H7 (cell line): Measurements from ENCODE around the gene TENM4. TPM values are rescaled to one million over a fixed set of nuclear protein-coding genes. Genes with fewer than 3 reads are reported as not detected.

Experiments used
- DNase-seq: peaks from one replicate; pipeline ENCODE4 v3.0.0; 2012
- H3K27me3 ChIP-seq: 2 replicates; pipeline ENCODE4 v1.6.0; 2011; ENCODE audit warnings: mild to moderate bottlenecking, low read length; ENCODE audit not compliant: control insufficient read depth, insufficient read depth
- H3K36me3 ChIP-seq: replicated peaks from 2 replicates; pipeline ENCODE4 v1.5.1; 2011; ENCODE audit warnings: low read length; ENCODE audit not compliant: control insufficient read depth, insufficient read depth
- H3K4me3 ChIP-seq: 2 replicates; pipeline ENCODE4 v1.5.1; 2011; ENCODE audit warnings: low read depth, mild to moderate bottlenecking, control low read depth, low read length, moderate library complexity; ENCODE audit not compliant: insufficient read depth
- total RNA-seq: library from RNA; depleted of rRNA; stranded (reverse); fragments of >200 nt; shearing (Covaris generic); gene quantifications from 2 replicates; pipeline ENCODE4 v1.2.3, GENCODE V29; 2014

TENM4 gene
- total RNA-seq, 1 experiment from 2014 or later = 29.6 TPM

- no peak for DNase-seq
- Histone ChIP-seq H3K27me3 (no peaks in the 10 kb centered on the region), H3K36me3 (no peaks in the 10 kb centered on the region), H3K4me3 (no peak overlapping the region)
Observed at GRCh38 chr11:79400206-79400605, 40.6 kb downstream of the TENM4 start.

- H3K36me3 ChIP-seq = no peaks in the 10 kb centered on the region
- no peak for DNase-seq
- no peak overlapping the region for H3K4me3 ChIP-seq
- H3K27me3 ChIP-seq = no peaks in the 10 kb centered on the region
Observed at GRCh38 chr11:79397252-79397651, 43.6 kb downstream of the TENM4 start.

- no peak overlapping the region for H3K4me3 ChIP-seq
- DNase-seq = no peak
- no peaks in the 10 kb centered on the region for H3K36me3 ChIP-seq
- no peaks in the 10 kb centered on the region for H3K27me3 ChIP-seq
Observed at GRCh38 chr11:79396674-79397073, 44.2 kb downstream of the TENM4 start.

- no peaks in the 10 kb centered on the region for H3K27me3 ChIP-seq
- DNase-seq = no peak
- H3K4me3 ChIP-seq = no peak overlapping the region
- no peaks in the 10 kb centered on the region for H3K36me3 ChIP-seq
Observed at GRCh38 chr11:79396001-79396400, 44.8 kb downstream of the TENM4 start.

- Histone ChIP-seq H3K4me3 (no peak overlapping the region), H3K36me3 (no peaks in the 10 kb centered on the region), H3K27me3 (no peaks in the 10 kb centered on the region)
- no peak for DNase-seq
Observed at GRCh38 chr11:79393362-79394043, 47.3 kb downstream of the TENM4 start.

- no peak for DNase-seq
- H3K4me3 ChIP-seq = no peak overlapping the region
- no peaks in the 10 kb centered on the region for H3K27me3 ChIP-seq
- no peaks in the 10 kb centered on the region for H3K36me3 ChIP-seq
Observed at GRCh38 chr11:79392161-79392560, 48.7 kb downstream of the TENM4 start.

- Histone ChIP-seq H3K4me3 (no peak overlapping the region), H3K27me3 (no peaks in the 10 kb centered on the region), H3K36me3 (no peaks in the 10 kb centered on the region)
- no peak for DNase-seq
Observed at GRCh38 chr11:79390923-79391322, 49.9 kb downstream of the TENM4 start.

GRCh38 chr11:79390477-79390876, 50.4 kb downstream of the TENM4 start:
- Histone ChIP-seq H3K36me3 (no peaks in the 10 kb centered on the region), H3K4me3 (no peak overlapping the region), H3K27me3 (no peaks in the 10 kb centered on the region)
- no peak for DNase-seq

- no peak overlapping the region for H3K4me3 ChIP-seq
- H3K36me3 ChIP-seq = no peaks in the 10 kb centered on the region
- H3K27me3 ChIP-seq = no peaks in the 10 kb centered on the region
- no peak for DNase-seq
Observed at GRCh38 chr11:79388201-79388600, 52.6 kb downstream of the TENM4 start.

- Histone ChIP-seq H3K4me3 (no peak overlapping the region), H3K27me3 (no peaks in the 10 kb centered on the region), H3K36me3 (no peaks in the 10 kb centered on the region)
- no peak for DNase-seq
Observed at GRCh38 chr11:79383874-79384273, 57.0 kb downstream of the TENM4 start.

- Histone ChIP-seq H3K4me3 (no peak overlapping the region), H3K36me3 (no peaks in the 10 kb centered on the region), H3K27me3 (no peaks in the 10 kb centered on the region)
- no peak for DNase-seq
Observed at GRCh38 chr11:79382301-79383050, 58.4 kb downstream of the TENM4 start.

GRCh38 chr11:79381036-79381435, 59.8 kb downstream of the TENM4 start:
- H3K36me3 ChIP-seq = no peaks in the 10 kb centered on the region
- no peak for DNase-seq
- H3K27me3 ChIP-seq = no peaks in the 10 kb centered on the region
- no peak overlapping the region for H3K4me3 ChIP-seq

- DNase-seq = peak; percentile 33
- no peaks in the 10 kb centered on the region for H3K36me3 ChIP-seq
- H3K4me3 ChIP-seq = no peak overlapping the region
- no peaks in the 10 kb centered on the region for H3K27me3 ChIP-seq
Observed at GRCh38 chr11:79377406-79377805, 63.4 kb downstream of the TENM4 start.

- Histone ChIP-seq H3K27me3 (no peaks in the 10 kb centered on the region), H3K36me3 (no peaks in the 10 kb centered on the region), H3K4me3 (no peak overlapping the region)
- peak; percentile 52 for DNase-seq
Observed at GRCh38 chr11:79375818-79376550, 64.8 kb downstream of the TENM4 start.

GRCh38 chr11:79374727-79375126, 66.1 kb downstream of the TENM4 start:
- Histone ChIP-seq H3K27me3 (no peaks in the 10 kb centered on the region), H3K4me3 (no peak overlapping the region), H3K36me3 (no peaks in the 10 kb centered on the region)
- peak; percentile 24 for DNase-seq
